ENCODE data around the gene GAB2.

Gene GAB2

DNA sequence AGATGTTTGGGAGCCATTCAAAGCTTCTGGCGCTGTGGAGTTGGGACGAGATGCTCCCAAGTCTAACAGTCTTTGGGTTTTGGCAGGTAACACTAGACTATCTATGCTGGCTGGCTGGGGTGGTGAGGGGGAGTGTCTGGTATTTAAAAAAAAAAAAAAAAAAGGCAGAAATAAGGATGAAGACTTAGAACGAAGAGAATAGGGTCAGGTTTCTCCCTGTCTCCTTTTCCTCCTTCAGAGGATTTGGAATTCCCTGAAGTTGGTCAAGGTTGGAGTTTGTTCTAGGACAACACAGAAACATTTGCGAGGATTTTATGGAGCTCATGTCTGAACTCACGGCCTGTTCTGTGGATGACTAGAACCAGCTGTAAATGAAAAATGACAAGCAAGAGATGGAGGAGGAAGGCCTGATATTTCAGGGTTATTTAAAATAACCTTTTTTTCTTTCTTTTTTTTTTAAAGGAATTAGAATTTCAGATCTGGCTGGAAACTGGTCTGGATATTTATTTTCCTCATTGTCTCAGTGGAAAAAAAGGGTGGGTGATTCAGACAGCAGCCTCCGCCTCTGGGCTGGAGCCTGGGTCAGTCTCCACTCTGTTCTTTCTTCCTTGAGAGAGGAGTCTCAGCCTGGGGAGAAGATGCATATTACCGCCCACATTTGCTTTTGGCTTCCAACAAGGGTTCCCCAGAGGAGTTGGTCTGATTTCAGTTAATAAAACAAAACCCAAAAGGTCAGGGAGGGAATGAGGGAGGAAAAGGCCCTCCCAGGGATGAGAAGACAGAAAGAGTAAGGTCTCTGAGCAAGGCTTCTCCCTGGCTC, 148.8 kb downstream of the GAB2 start:
- DNase-seq (ENCODE audit: low spot score in 2 of 2): no peak
- Histone ChIP-seq H3K4me1 (no peaks in the 10 kb centered on the region), H3K4me3 (no peak overlapping the region), H3K36me3 (replicated peaks) (peaks cover 15% of the 10 kb centered on the region), H3K9me3 (peaks cover 20% of the 10 kb centered on the region), H3K27me3 (ENCODE audit: low read depth) (no peaks in the 10 kb centered on the region)
- in situ Hi-C loops (cut with MboI; ENCODE audit: low sequenced_read_pairs): no loop called here

DNA sequence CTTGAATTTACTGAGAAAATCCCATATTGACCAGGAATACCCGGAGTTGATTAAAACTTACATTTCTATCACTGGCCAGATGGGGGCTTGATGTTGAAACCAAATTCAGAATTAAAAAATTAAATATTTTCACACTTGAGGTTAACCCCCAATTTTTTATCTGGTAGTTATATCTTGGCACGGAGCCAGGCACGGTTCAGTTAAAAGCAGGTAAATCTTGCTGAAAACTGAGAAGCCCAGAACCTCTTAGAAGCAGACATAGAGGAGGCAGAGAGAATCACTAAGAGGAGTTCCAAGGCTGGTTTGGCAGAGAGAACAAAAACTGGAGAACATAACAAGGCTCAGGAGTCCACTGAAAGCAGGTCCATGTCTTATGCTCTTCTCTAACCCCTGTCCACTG, 151.2 kb downstream of the GAB2 start:
- no peaks in the 10 kb centered on the region for H3K4me1 ChIP-seq
- H3K27me3 ChIP-seq (ENCODE audit: low read depth): no peaks in the 10 kb centered on the region
- H3K36me3 ChIP-seq (replicated peaks): no peaks in the 10 kb centered on the region; the same call in 1 of the 2 replicates
- peaks cover 2% of the 10 kb centered on the region; the same call in 1 of the 2 replicates for H3K9me3 ChIP-seq
- no peak for DNase-seq (ENCODE audit: low spot score in 2 of 2)
- no peak overlapping the region for H3K4me3 ChIP-seq
- in situ Hi-C loops (cut with MboI; ENCODE audit: low sequenced_read_pairs): no loop called here

DNA sequence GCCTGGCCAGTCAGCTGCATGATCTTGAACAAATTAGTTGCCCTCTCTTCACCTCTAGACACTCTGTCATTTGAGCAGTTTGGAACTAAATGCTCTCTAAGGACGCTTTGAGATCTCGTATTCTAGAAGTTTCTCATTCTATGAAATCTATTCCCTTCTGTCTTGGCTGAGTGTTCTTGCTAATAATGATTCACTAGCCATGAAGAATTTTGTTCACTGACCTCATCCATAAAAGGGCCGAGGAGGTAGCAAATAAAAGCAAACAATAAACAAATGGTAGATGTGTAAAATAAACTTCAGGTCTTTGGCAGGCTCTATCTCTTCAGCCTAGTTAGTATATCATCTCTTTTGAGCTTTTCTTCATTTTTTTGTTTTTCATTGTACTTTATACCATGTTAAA, 152.3 kb downstream of the GAB2 start:
- no peaks in the 10 kb centered on the region for H3K4me1 ChIP-seq
- in situ Hi-C loops (cut with MboI; ENCODE audit: low sequenced_read_pairs): no loop called here
- H3K36me3 ChIP-seq (replicated peaks): no peaks in the 10 kb centered on the region
- no peak for DNase-seq (ENCODE audit: low spot score in 2 of 2)
- H3K4me3 ChIP-seq: no peak overlapping the region
- no peaks in the 10 kb centered on the region for H3K27me3 ChIP-seq (ENCODE audit: low read depth)
- no peaks in the 10 kb centered on the region for H3K9me3 ChIP-seq

DNA sequence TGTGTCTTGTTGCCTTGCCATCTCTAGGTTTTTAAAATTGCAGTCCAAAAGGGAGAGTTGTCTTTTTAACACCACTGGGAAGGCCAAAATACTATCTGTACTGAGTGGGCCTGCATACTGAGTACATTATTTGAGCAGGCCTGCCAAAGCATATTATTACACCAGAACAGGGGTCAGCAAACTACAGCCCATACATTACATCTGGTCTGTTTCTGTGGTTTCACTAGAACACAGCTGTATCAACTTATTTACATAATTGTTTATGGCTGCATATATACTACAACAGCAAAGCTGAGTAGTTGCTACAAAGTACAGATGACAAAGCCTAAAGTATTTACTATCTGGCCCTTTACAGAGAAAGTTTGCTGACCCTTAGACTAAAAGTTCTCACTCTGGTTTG, 154.9 kb downstream of the GAB2 start:
- no peaks in the 10 kb centered on the region for H3K27me3 ChIP-seq (ENCODE audit: low read depth)
- H3K9me3 ChIP-seq: no peaks in the 10 kb centered on the region
- in situ Hi-C loops (cut with MboI; ENCODE audit: low sequenced_read_pairs): no loop called here
- no peak for DNase-seq (ENCODE audit: low spot score in 2 of 2)
- no peaks in the 10 kb centered on the region for H3K4me1 ChIP-seq
- H3K4me3 ChIP-seq: no peak overlapping the region
- H3K36me3 ChIP-seq (replicated peaks): no peaks in the 10 kb centered on the region

DNA sequence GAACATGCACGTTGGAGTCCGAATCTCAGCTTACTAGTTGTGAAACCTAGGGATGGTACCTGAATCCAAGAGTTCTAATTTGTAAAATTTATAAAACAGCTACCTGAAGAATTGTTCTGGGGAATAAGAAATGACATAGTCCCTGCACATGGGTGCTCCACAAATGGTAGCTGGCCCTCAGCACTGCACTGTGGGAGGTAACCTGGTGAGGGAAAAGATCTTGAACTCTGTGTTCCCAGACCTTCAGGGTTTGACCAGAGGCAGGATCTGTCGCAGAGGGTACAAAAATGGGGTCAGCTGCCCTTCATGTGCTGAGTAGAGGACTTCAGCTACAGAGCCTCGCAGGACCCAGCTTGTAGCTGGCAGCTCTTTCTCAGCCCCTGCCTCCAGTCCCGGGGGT, 155.4 kb downstream of the GAB2 start:
- Histone ChIP-seq H3K9me3 (no peaks in the 10 kb centered on the region), H3K27me3 (ENCODE audit: low read depth) (no peaks in the 10 kb centered on the region), H3K4me1 (no peaks in the 10 kb centered on the region; the same call in 1 of the 2 replicates), H3K36me3 (replicated peaks) (no peaks in the 10 kb centered on the region), H3K4me3 (no peak overlapping the region)
- in situ Hi-C loops (cut with MboI; ENCODE audit: low sequenced_read_pairs): no loop called here
- DNase-seq (ENCODE audit: low spot score in 2 of 2): no peak

DNA sequence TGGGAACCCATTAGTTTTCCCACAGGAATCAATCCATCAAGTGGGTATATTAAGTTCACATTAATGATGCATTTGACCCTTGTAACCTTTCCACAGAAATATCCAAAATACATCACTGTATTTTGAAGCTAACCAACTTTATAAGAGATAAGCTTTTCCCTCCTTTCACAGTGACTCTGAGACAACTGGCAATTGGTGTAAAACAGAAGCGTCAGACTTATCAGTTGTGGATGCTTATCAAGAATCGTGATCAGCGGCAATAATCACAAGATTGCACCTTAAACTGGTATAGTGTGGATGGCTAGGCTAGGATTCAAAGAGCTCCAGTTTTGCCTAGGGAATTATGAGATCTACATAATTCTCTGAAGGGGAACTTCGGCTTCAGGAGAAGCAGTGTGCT, 155.8 kb downstream of the GAB2 start:
- Histone ChIP-seq H3K27me3 (ENCODE audit: low read depth) (no peaks in the 10 kb centered on the region), H3K4me1 (no peaks in the 10 kb centered on the region; the same call in 1 of the 2 replicates), H3K4me3 (no peak overlapping the region), H3K9me3 (no peaks in the 10 kb centered on the region), H3K36me3 (replicated peaks) (no peaks in the 10 kb centered on the region)
- no peak for DNase-seq (ENCODE audit: low spot score in 2 of 2)
- in situ Hi-C loops (cut with MboI; ENCODE audit: low sequenced_read_pairs): no loop called here

DNA sequence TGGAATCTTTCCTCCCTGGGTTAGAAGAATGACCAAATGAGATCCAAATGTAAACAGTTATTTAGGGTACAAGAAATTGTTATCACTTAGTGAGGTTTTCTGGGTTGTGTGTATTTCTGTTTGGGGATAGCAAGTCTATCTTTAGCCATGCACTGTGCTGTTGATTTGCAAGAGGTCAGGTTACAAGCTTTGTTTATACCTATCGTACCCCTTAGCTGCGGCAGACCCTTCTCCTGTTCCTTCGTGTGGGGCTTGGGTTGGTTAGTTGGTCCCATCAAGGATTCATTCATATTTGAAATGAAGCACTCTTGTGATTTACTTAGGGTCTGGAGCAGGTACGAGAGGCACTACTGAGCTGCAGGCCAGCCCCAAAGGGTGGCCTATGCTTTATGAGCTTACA, 156.3 kb downstream of the GAB2 start:
- no peak overlapping the region for H3K4me3 ChIP-seq
- no peaks in the 10 kb centered on the region; the same call in 1 of the 2 replicates for H3K4me1 ChIP-seq
- no peaks in the 10 kb centered on the region for H3K27me3 ChIP-seq (ENCODE audit: low read depth)
- in situ Hi-C loops (cut with MboI; ENCODE audit: low sequenced_read_pairs): no loop called here
- H3K36me3 ChIP-seq (replicated peaks): no peaks in the 10 kb centered on the region
- DNase-seq (ENCODE audit: low spot score in 2 of 2): no peak
- no peaks in the 10 kb centered on the region for H3K9me3 ChIP-seq

DNA sequence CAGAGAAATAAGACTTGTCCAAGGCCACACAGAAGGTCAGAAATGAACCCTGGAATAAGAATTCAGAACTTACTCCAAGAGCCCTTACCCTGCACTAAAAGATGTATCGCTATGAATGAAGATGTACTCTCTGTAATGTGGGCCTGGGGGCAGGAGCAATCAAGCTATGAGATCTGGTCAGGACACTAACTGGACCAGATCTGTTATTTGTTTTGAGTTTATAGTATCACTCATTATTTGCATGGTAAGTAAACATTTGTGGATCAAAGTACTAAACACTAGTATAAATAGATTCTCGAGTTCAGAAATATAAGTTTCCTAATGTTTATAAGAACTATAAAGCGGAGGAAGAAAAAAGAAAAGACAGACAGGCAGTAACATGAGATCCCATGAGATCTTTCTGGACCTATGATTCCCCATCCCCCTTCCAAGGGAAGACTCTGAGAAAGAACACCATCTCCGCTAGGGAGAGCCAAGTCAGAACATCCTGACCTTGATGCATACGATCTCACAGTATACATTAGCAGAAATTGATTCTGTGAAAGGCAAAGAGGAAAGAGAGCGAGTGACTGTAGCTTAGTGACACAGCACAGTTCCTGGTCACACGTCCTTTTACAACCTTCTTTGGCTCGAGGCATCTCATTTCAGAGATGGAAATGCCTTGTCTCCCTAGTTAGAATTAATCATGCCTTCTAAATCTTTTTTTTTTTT, 157.7 kb downstream of the GAB2 start:
- in situ Hi-C loops (cut with MboI; ENCODE audit: low sequenced_read_pairs): no loop called here
- H3K4me3 ChIP-seq: no peak overlapping the region
- no peak for DNase-seq (ENCODE audit: low spot score in 2 of 2)
- no peaks in the 10 kb centered on the region for H3K27me3 ChIP-seq (ENCODE audit: low read depth)
- no peaks in the 10 kb centered on the region; the same call in 1 of the 2 replicates for H3K4me1 ChIP-seq
- no peaks in the 10 kb centered on the region for H3K9me3 ChIP-seq
- H3K36me3 ChIP-seq (replicated peaks): no peaks in the 10 kb centered on the region

DNA sequence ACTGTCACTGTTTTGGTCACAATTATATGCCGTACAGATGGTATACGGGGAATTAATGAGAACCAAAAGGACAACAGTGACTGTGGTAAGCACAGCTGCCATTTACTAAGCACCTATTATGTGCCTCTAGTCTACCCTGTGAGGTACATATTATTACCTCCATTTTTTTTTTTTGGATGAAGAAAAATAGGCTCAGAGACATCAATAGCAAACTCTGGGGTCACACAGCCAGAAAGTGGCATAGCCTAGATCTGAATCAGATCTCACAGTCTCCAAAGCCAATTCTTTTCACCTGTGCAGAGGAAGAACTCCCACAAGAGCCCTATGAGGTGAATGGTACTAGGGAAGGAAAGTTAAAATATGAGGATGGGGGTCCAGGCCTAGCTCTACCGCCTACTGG, 160.0 kb downstream of the GAB2 start:
- DNase-seq (ENCODE audit: low spot score in 2 of 2): no peak
- H3K36me3 ChIP-seq (replicated peaks): no peaks in the 10 kb centered on the region; the same call in 1 of the 2 replicates

DNA sequence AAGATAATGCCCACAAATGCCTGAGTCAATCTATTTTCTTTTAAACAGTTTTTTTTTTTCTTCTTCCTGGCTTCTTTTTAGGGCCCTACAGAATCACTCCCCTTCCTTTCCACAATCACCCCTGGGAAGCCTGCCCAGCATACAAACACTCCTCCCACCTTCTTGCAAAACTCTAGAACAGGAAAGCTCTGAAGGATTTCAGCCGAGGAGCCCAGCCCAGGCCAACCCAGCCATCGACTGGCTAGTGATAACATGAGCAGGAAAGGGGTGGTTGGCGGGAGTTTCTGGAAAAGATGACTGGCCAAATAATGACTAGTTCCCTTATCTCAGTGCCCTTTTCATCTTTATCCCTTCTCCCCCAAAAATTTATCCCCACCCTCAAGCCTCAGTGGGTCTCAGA, 160.7 kb downstream of the GAB2 start:
- in situ Hi-C loops (cut with MboI; ENCODE audit: low sequenced_read_pairs): no loop called here
- H3K36me3 ChIP-seq (replicated peaks): no peaks in the 10 kb centered on the region; the same call in 1 of the 2 replicates
- no peaks in the 10 kb centered on the region for H3K27me3 ChIP-seq (ENCODE audit: low read depth)
- no peak overlapping the region for H3K4me3 ChIP-seq
- DNase-seq (ENCODE audit: low spot score in 2 of 2): no peak
- no peaks in the 10 kb centered on the region for H3K9me3 ChIP-seq
- H3K4me1 ChIP-seq: no peaks in the 10 kb centered on the region; the same call in none of the 2 replicates

More for the DNA sequence above, 160.0 kb downstream of the GAB2 start:
- no peaks in the 10 kb centered on the region; the same call in 1 of the 2 replicates for H3K4me1 ChIP-seq
- H3K9me3 ChIP-seq: no peaks in the 10 kb centered on the region
- H3K27me3 ChIP-seq (ENCODE audit: low read depth): no peaks in the 10 kb centered on the region
- no peak overlapping the region for H3K4me3 ChIP-seq
- in situ Hi-C loops (cut with MboI; ENCODE audit: low sequenced_read_pairs): no loop called here

DNA sequence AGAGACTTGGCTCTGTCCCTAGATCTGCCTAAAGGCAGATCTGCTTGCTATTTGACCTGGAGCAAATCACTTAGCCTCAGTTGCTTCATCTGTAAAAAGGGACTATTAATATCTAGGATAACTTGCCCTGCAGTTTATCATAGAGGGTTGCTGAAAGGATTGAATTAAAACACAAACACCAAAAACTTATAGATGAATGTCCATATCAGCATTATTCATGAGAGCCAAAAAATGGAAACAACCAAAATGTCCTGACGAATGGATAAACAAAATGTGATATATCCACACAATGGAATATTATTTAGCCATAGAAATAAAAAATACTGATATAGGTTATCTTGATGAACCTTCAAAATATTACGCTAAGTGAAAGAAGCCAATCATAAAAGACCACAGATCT, 161.7 kb downstream of the GAB2 start:
- Histone ChIP-seq H3K9me3 (no peaks in the 10 kb centered on the region), H3K27me3 (ENCODE audit: low read depth) (no peaks in the 10 kb centered on the region), H3K4me3 (no peak overlapping the region), H3K36me3 (replicated peaks) (no peaks in the 10 kb centered on the region; the same call in 1 of the 2 replicates), H3K4me1 (peaks cover 9% of the 10 kb centered on the region)
- in situ Hi-C loops (cut with MboI; ENCODE audit: low sequenced_read_pairs): no loop called here
- DNase-seq (ENCODE audit: low spot score in 2 of 2): no peak

DNA sequence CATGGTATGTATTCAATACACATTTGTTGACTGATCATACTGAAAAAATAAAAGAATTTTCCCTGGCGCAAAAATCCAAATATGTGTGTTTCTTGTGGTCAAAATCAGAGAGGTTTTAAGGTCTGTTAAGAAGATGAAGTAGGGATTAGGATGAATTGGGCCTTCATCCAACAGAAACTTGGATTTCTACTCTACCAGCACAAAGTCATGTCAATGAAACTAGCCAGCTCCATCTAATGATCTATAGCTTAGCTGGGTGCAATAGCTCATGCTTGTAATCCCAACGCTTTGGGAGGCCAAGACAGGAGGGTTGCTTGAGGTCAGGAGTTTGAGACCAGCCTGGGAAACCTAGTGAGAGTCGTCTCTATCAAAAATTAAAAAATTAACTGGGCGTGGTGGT, 163.4 kb downstream of the GAB2 start:
- in situ Hi-C loops (cut with MboI; ENCODE audit: low sequenced_read_pairs): no loop called here
- Histone ChIP-seq H3K36me3 (replicated peaks) (peaks cover 2% of the 10 kb centered on the region), H3K27me3 (ENCODE audit: low read depth) (no peaks in the 10 kb centered on the region), H3K4me3 (no peak overlapping the region), H3K9me3 (no peaks in the 10 kb centered on the region), H3K4me1 (peaks cover 9% of the 10 kb centered on the region)
- no peak for DNase-seq (ENCODE audit: low spot score in 2 of 2)

DNA sequence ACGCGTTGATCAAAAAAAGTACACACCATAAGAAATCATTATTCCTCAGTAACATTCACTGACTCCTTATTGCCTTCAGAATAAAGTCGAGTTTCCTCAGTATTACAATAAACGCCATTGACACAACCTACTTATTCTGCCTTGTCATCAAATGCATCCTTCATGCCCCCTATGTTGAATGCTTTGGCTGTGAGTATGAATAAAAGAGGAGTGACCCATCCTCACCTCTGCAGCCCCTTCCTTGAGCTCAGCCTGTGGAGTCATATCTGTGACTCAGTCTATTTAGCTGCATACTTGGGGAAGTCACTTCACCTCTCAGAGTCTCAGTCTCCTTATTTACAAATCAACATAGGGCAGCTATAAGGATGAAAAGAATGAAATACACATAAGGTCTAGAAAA, 163.8 kb downstream of the GAB2 start:
- no peak overlapping the region for H3K4me3 ChIP-seq
- H3K27me3 ChIP-seq (ENCODE audit: low read depth): no peaks in the 10 kb centered on the region
- H3K9me3 ChIP-seq: no peaks in the 10 kb centered on the region
- H3K4me1 ChIP-seq: peaks cover 9% of the 10 kb centered on the region
- DNase-seq (ENCODE audit: low spot score in 2 of 2): no peak
- in situ Hi-C loops (cut with MboI; ENCODE audit: low sequenced_read_pairs): no loop called here
- peaks cover 7% of the 10 kb centered on the region for H3K36me3 ChIP-seq (replicated peaks)

DNA sequence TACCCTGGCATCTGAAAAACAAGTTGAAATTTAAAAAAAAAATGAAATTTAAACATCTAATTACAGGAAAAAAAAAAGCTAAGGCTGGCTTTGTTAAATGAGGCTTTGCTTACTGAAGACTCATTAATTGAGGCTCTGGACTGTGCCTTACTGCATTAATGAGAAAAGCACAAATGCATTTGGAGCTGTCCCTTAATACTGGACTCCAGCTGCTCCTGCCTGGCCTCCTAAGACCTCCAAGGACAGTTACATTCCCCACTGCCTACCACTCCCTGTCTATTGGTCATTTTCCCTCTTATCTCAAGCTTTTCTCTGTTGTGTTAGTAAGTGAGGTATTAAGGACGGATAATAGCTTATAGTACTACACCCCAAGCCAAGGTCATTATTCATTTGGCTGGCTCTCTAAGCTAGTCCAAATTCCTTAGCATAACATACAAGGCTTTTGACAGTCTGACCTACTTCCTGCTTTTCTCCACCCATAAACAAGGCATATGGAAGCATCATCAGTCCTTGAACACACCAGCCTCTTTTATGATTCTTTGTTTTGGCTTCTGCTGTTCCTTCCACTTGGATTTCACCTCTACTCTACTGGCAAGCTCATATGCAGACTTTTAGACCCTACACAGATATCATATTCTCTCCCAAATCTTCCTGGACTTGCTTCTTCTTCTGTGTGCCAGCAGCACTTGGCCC, 166.4 kb downstream of the GAB2 start:
- H3K4me3 ChIP-seq: no peak overlapping the region
- H3K4me1 ChIP-seq: peaks cover 9% of the 10 kb centered on the region
- DNase-seq (ENCODE audit: low spot score in 2 of 2): peak in 1 of 2 experiments; percentile 53
- no peaks in the 10 kb centered on the region for H3K9me3 ChIP-seq
- H3K27me3 ChIP-seq (ENCODE audit: low read depth): no peaks in the 10 kb centered on the region
- in situ Hi-C loops (cut with MboI; ENCODE audit: low sequenced_read_pairs): no loop called here
- peaks cover 17% of the 10 kb centered on the region for H3K36me3 ChIP-seq (replicated peaks)
